GM10266 (cell line): ENCODE data around the gene DPP10.

Experiments
- DNase-seq: peaks from one replicate; pipeline ENCODE4 v3.0.0; 2012; ENCODE audit errors: extremely low spot score
- TF ChIP-seq, protein P1 (sequence below): IDR thresholded peaks from 2 replicates; pipeline ENCODE4 v1.5.1; 2012; ENCODE audit warnings: mild to moderate bottlenecking, low read depth; ENCODE audit not compliant: control insufficient read depth, insufficient read depth; ENCODE audit errors: missing control alignments

The DPP10 gene

DNA sequence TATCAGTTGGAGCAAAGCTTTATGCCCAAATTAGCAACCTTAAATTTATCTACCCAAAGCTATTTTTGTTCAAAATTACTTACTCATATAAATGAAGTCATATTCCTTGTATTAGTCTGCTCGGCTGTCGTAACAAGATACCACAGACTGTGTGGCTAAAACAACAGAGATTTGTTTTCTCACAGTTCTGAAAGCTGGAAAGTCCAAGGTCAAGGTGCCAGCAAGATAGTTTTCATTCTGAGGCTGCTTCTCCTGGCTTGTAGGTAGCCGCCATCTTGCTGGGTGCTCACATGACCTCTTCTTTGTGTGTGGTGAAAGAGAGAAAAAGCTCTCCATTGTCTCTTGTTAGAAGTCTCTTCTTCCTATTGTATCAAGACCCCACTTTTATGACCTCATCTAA is 15.7 kb upstream of the DPP10 start:
- no peak for DNase-seq
- TF ChIP-seq, protein P1, sequence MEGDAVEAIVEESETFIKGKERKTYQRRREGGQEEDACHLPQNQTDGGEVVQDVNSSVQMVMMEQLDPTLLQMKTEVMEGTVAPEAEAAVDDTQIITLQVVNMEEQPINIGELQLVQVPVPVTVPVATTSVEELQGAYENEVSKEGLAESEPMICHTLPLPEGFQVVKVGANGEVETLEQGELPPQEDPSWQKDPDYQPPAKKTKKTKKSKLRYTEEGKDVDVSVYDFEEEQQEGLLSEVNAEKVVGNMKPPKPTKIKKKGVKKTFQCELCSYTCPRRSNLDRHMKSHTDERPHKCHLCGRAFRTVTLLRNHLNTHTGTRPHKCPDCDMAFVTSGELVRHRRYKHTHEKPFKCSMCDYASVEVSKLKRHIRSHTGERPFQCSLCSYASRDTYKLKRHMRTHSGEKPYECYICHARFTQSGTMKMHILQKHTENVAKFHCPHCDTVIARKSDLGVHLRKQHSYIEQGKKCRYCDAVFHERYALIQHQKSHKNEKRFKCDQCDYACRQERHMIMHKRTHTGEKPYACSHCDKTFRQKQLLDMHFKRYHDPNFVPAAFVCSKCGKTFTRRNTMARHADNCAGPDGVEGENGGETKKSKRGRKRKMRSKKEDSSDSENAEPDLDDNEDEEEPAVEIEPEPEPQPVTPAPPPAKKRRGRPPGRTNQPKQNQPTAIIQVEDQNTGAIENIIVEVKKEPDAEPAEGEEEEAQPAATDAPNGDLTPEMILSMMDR, result no peak

DNA sequence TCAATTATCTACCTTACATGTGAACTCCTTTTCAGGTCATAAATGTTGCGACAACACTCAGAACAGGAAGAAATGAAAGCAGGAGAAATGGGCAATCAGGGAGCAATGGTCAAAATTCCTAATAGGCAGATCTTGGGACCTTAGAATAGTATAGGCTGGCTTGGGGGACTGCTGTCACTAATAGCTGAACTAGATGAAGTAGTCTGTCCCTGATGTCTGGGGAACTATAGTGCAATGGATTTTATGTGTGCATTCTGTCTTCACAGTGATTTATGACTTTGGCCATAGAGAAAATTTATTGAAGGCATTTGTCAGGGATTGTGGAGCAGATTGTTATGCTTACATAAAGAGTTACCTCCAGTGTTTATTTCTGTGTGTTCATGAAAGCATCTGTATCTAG is 6.1 kb upstream of the DPP10 start:
- TF ChIP-seq, protein P1, result no peak
- no peak for DNase-seq

DNA sequence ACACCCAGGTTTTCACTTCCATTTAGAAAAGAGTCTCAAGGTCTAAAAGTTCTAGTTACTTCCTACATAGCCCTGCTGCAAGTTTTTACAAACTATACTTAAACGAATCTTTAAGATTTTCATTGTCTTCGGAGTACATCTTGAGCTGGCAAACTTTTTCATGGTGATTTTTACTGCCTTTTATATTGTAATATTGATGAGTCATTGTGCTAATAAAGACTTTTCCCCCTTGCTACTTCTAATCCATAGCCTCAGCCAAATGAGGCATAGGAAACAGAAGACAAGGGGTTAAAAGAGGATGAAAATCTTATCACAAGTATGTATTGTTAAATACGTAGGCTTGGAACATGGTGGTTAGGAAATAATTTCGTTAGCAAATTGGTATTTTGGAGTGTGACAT is 4.1 kb downstream of the DPP10 start:
- TF ChIP-seq, protein P1, result no peak
- DNase-seq, result no peak

DNA sequence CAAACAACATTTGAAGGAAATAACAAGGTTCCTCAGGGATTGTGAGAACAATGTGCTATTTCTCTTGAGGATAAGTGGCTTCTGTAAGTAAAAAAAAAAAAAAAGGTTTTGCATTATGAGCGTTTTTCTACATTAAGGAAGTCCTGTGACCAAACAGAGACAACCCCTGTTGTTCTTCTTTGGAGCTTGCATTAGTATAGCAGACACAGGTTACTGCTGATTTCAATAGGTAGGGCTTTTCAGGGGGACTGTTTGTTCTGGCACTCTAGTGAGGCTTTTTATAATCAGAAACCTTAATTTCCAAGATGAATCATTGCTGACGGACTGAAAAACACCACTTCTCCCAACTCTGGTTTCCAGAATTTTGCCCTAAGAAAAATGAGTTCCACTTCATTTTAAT is 8.2 kb downstream of the DPP10 start:
- TF ChIP-seq, protein P1, result no peak
- DNase-seq, result no peak

DNA sequence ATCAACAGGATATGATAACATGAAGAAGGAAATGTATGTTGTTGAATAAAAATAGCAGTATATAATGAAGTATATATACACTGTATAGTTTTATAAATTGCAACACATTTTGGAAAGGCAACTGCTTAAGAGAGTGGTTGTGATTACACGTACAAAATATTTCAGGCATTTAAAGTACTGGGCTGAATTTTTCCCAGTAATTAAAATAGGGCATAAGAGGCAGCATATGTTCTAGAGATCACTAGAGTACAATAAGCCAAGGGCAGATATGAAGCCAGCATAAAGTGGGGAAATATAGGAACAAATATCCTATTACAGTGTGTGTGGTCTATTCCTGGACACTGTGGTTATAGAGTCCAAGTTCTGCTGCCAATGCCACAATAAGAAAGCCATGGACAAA is 14.1 kb downstream of the DPP10 start:
- no peak for DNase-seq
- TF ChIP-seq, protein P1, result no peak

DNA sequence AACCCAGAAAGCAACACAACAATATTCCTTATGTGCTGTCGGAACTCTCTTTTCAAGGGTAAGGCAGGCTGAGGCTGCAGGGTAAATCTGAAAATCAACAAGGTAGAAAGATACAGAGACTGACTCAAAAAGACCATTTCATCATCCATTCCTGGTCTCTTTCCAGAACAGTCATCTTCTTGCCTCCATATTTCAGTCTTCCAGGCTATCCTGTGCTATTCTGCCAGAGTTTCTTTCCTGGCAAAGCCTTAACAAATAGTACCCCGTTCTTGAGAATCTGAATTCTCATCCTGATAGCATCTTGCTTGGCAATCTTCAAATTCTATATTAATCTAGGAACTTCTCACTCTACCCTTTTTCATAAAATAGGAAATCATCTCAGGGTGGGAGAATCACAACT is 15.5 kb downstream of the DPP10 start:
- TF ChIP-seq, protein P1, result no peak
- no peak for DNase-seq

DNA sequence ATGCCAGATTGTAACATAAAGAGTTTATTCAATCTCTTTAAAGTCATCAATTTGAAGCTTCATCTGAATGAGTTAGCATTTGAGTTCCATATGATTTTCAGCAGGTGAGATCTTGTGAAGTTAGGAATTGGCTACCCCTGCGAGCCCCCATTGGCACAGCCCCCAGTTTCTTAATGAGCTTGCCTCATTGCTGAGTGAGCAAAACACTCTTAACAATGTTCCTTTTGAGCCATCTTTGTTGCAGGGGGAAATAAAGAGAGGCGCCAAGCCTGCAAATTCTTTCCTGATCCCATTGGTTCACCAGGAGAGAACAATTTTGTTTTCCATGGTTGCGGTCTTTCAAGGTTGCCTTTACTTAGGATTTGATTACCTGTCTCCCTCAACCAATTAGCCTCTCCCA is 18.7 kb downstream of the DPP10 start:
- no peak for DNase-seq
- TF ChIP-seq, protein P1, result no peak
